HepG2 (cell line): ENCODE measurements around the gene CCT7. TPM values are rescaled to one million over a fixed set of nuclear protein-coding genes. Genes with fewer than 3 reads are reported as not detected.
A peak's percentile ranks its signal among the peaks of the same experiment; 100 is the strongest.

Experiments used
- ATAC-seq: fragments of 200-7000 bp; cut with Tn5 transposase; 3 replicates; pipeline ENCODE4 v1.9.1; 2020; ENCODE audit warnings: mild to moderate bottlenecking, moderate library complexity
- BruUV-seq: library from RNA; stranded (reverse); fragments of 400-500 nt; replicated peaks from 2 replicates; lab custom pipeline; 2021; lab: Mats Ljungman, UMichigan
- CTCF ChIA-PET: fragments of 300-600 bp; formaldehyde crosslinking; extraction: SDS; loops from one replicate; lab custom pipeline; 2021; ENCODE audit warnings: low total read pairs, inconsistent platforms, low intra/inter-chr PET ratio; lab: Yijun Ruan, JAX
- POLR2A ChIA-PET: fragments of 350-600 bp; sonication (Branson Sonifier 250); formaldehyde crosslinking; loops from one replicate; lab custom pipeline; 2020; ENCODE audit warnings: antibody characterized with exemption, inconsistent platforms; lab: Yijun Ruan, JAX
- DNase-seq: peaks from one replicate; pipeline ENCODE4 v3.0.0-alpha.2; 2015; ENCODE audit warnings: low spot score
- FAIRE-seq: peaks from 3 replicates; lab custom pipeline; 2011; peaks lifted over from hg19 to GRCh38; lab: Jason Lieb, UNC
- H2AFZ ChIP-seq: one replicate; pipeline ENCODE4 v1.6.1; 2011; ENCODE audit warnings: low read length, inconsistent platforms
- H3K27ac ChIP-seq: fragments of 300-600 bp; 3 replicates; pipeline ENCODE4 v1.8.0; 2011; ENCODE audit warnings: mixed run types, mild to moderate bottlenecking, mixed read lengths, low read length, inconsistent platforms; ENCODE audit not compliant: insufficient read depth; ENCODE audit errors: extremely low read length
- H3K27me3 ChIP-seq, 2 experiments: fragments of 200-600 bp in 1 of 2; 2 replicates in 1 of 2; 3 replicates in 1 of 2; pipeline versions ENCODE4 v1.6.0 to v1.8.0; 2011; ENCODE audit warnings: low read length in 2 of 2, mild to moderate bottlenecking in 2 of 2, moderate library complexity in 2 of 2, inconsistent platforms in 1 of 2; ENCODE audit not compliant: insufficient read depth in 2 of 2, control insufficient read depth in 1 of 2
- H3K36me3 ChIP-seq, 2 experiments: fragments of 200-600 bp in 1 of 2; replicated peaks in 1 of 2; 2 replicates in 1 of 2; 3 replicates in 1 of 2; pipeline versions ENCODE4 v1.5.1 to v1.8.0; 2011; ENCODE audit warnings: low read length in 2 of 2, inconsistent platforms in 1 of 2; ENCODE audit not compliant: insufficient read depth in 2 of 2, control insufficient read depth in 1 of 2
- H3K4me1 ChIP-seq: 2 replicates; pipeline ENCODE4 v1.5.1; 2012; ENCODE audit warnings: low read length, inconsistent platforms; ENCODE audit not compliant: insufficient read depth
- H3K4me2 ChIP-seq: 2 replicates; pipeline ENCODE4 v1.6.0; 2011; ENCODE audit warnings: low read depth, low read length, inconsistent platforms
- H3K4me3 ChIP-seq, 3 experiments: fragments of 200-600 bp in 1 of 3; sonication (generic), shearing (Covaris generic) in 1 of 3; replicated peaks in 1 of 3; 2 replicates each; pipeline ENCODE4 v1.5.1; 2011 to 2016; ENCODE audit warnings: low read length in 3 of 3, inconsistent platforms in 2 of 3, low read depth in 2 of 3, mild to moderate bottlenecking in 2 of 3, control low read depth in 1 of 3, mixed read lengths in 1 of 3; ENCODE audit not compliant: insufficient read depth in 1 of 3
- H3K79me2 ChIP-seq: one replicate; pipeline ENCODE4 v1.6.1; 2011; ENCODE audit warnings: low read length, inconsistent platforms; ENCODE audit not compliant: insufficient read depth
- H3K9ac ChIP-seq: 2 replicates; pipeline ENCODE4 v1.6.0; 2011; ENCODE audit warnings: mild to moderate bottlenecking, low read depth, low read length, inconsistent platforms; ENCODE audit not compliant: insufficient read depth
- H3K9me3 ChIP-seq: 2 replicates; pipeline ENCODE4 v1.5.1; 2012; ENCODE audit warnings: mild to moderate bottlenecking, low read length
- H4K20me1 ChIP-seq: 2 replicates; pipeline ENCODE4 v1.6.0; 2011; ENCODE audit warnings: inconsistent platforms, mild to moderate bottlenecking, low read length, moderate library complexity; ENCODE audit not compliant: insufficient read depth
- CBX1 ChIP-seq: IDR thresholded peaks from one replicate; pipeline ENCODE4 v1.6.1; 2016; ENCODE audit warnings: antibody characterized with exemption, low read depth
- CENPT ChIP-seq: sonication (generic); formaldehyde crosslinking; IDR thresholded peaks from 2 replicates; pipeline ENCODE4 v1.8.0; 2022; ENCODE audit warnings: low read depth, mild to moderate bottlenecking, moderate library complexity, missing genetic modification reagents
- HOXA7 ChIP-seq: sonication (generic); formaldehyde crosslinking; IDR thresholded peaks from 2 replicates; pipeline ENCODE4 v1.8.1; 2022; ENCODE audit warnings: mild to moderate bottlenecking, missing genetic modification reagents, moderate library complexity
- JUNB ChIP-seq: sonication (generic); formaldehyde crosslinking; IDR thresholded peaks from 2 replicates; pipeline ENCODE4 v1.8.0; 2022; ENCODE audit warnings: missing genetic modification reagents, mild to moderate bottlenecking, borderline replicate concordance
- KLF6 ChIP-seq: IDR thresholded peaks from 2 replicates; pipeline ENCODE4 v1.8.0; 2016; ENCODE audit warnings: missing biosample characterization, missing genetic modification reagents
- SNAI1 ChIP-seq: sonication (generic); formaldehyde crosslinking; IDR thresholded peaks from 2 replicates; pipeline ENCODE4 v1.5.0; 2020; ENCODE audit warnings: mild to moderate bottlenecking, missing genetic modification reagents, borderline replicate concordance
- SP140L ChIP-seq: sonication (generic); formaldehyde crosslinking; IDR thresholded peaks from 2 replicates; pipeline ENCODE4 v1.4.0; 2020; ENCODE audit warnings: missing genetic modification reagents, borderline replicate concordance
- TAF15 ChIP-seq: fragments of 200-400 bp; formaldehyde crosslinking; IDR thresholded peaks from one replicate; pipeline ENCODE4 v1.6.1; 2018; ENCODE audit warnings: mild to moderate bottlenecking, low read depth, low read length; ENCODE audit not compliant: poor library complexity, severe bottlenecking
- ZFP62 ChIP-seq: sonication (generic); formaldehyde crosslinking; IDR thresholded peaks from 2 replicates; pipeline ENCODE4 v1.4.0; 2020; ENCODE audit warnings: missing genetic modification reagents
- ZNF207 ChIP-seq: fragments of 450-650 bp; IDR thresholded peaks from 2 replicates; pipeline ENCODE4 v1.6.1; 2016; ENCODE audit warnings: antibody characterized with exemption, borderline replicate concordance
- ZNF432 ChIP-seq: sonication (generic); formaldehyde crosslinking; IDR thresholded peaks from 2 replicates; pipeline ENCODE4 v1.5.0; 2020; ENCODE audit warnings: missing genetic modification reagents, mild to moderate bottlenecking, borderline replicate concordance
- ZNF451 ChIP-seq: sonication (generic); formaldehyde crosslinking; IDR thresholded peaks from 2 replicates; pipeline ENCODE4 v1.5.0; 2020; ENCODE audit warnings: mild to moderate bottlenecking, missing genetic modification reagents
- ZNF549 ChIP-seq: sonication (generic); formaldehyde crosslinking; IDR thresholded peaks from 2 replicates; pipeline ENCODE4 v1.5.0; 2020; ENCODE audit warnings: missing genetic modification reagents
- ZNF607 ChIP-seq: sonication (generic); formaldehyde crosslinking; IDR thresholded peaks from 2 replicates; pipeline ENCODE4 v1.5.1; 2020; ENCODE audit warnings: missing genetic modification reagents, mild to moderate bottlenecking, borderline replicate concordance
- ZNF615 ChIP-seq: sonication (generic); formaldehyde crosslinking; IDR thresholded peaks from 2 replicates; pipeline ENCODE4 v1.5.0; 2020; ENCODE audit warnings: mild to moderate bottlenecking, missing genetic modification reagents, borderline replicate concordance
- WGBS: methylation state at CpG from one replicate; pipeline ENCODE4 v1.1.6; 2017; ENCODE audit warnings: low lambda C conversion rate; 5-methylcytosine and 5-hydroxymethylcytosine counted together
- in situ Hi-C: cut with HindIII; loops from 2 replicates; pipeline ENCODE4 v1.10.0; 2017; ENCODE audit warnings: low pct_unique_long_range_greater_than_20kb; ENCODE audit not compliant: extremely low pct_ligation_motif_present
- intact Hi-C: fragments of 100-400 bp; cut with micrococcal nuclease; formaldehyde crosslinking; loops from one replicate; pipeline ENCODE4 v1.10.0; 2022; ENCODE audit not compliant: unreplicated experiment
- polyA plus RNA-seq, 8 experiments: library from polyadenylated mRNA; depleted of rRNA in 3 of 8; stranded (reverse) in 7 of 8; unstranded in 1 of 8; fragments of >200 nt; fragmentation: Illumina TruSeq in 4 of 8; extraction: Trizol in 4 of 8; gene quantifications; 2 replicates each; pipeline versions ENCODE4 v1.2.1 to v1.2.3, GENCODE V29; 2011 to 2016; ENCODE audit warnings: low read depth in 4 of 8, missing spikeins in 1 of 8, mixed read lengths in 1 of 8; ENCODE audit not compliant: insufficient read depth in 1 of 8
- total RNA-seq, 5 experiments: library from RNA; depleted of rRNA; stranded (reverse); fragments of >200 nt; fragmentation: Illumina TruSeq; extraction: Trizol; gene quantifications; 2 replicates each; pipeline ENCODE4 v1.2.3, GENCODE V29; 2016; ENCODE audit warnings: low read depth in 1 of 5
- TF ChIP-seq, protein P1 (sequence below), 2 experiments: IDR thresholded peaks; 2 replicates each; pipeline ENCODE4 v1.6.1; 2011 to 2012; ENCODE audit warnings: low read length in 2 of 2, borderline replicate concordance in 1 of 2, low read depth in 1 of 2, mild to moderate bottlenecking in 1 of 2, moderate library complexity in 1 of 2
- TF ChIP-seq, protein P2 (sequence below): sonication (generic); formaldehyde crosslinking; IDR thresholded peaks from 2 replicates; pipeline ENCODE4 v1.8.1; 2023; ENCODE audit warnings: mild to moderate bottlenecking, missing genetic modification reagents, borderline replicate concordance
- TF ChIP-seq, protein P3 (sequence below): fragments of 450-650 bp; IDR thresholded peaks from 2 replicates; pipeline ENCODE4 v1.6.1; 2016
- TF ChIP-seq, protein P4 (sequence below): sonication (generic); formaldehyde crosslinking; conservative IDR thresholded peaks from 2 replicates; pipeline ENCODE4 v1.4.0; 2020; ENCODE audit warnings: missing genetic modification reagents

The CCT7 gene
- total and polyA plus RNA-seq, 2 of the 13 experiments (the other 11 are each of a cell fraction or from before 2014, with no cell fraction given): 347 to 517 TPM

DNA sequence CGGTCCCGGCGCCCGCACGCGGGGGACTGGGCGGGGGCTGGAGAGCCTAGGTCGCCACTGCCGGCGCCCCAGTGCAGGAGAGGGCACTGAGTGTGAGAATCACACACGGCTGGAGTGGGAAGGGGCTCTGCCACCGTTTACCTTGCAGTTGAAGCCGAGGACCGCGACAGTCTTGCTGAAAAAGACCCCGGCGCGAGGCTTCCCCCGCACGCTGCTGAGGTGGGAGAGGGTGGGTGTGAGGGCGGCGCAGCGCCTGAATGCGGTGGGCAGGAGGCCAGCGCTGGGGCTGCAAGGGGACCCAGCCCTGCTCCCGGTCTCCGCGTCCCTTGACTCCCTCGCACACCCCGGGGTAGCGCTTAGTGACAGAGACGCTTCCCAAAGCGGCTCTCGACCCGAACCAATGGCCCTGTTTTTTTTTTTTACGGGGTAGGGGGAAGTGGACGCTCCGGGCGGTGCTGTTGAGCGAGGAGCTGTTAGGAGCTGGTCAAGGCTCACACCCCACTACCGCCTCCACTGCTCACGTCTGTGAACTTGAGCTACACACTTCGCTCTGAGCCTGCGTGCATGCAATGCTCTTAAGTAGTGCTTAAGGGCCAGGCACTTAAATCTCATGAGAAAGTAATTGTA, 30.9 kb upstream of the CCT7 start:
- no peaks in the 10 kb centered on the region for H4K20me1 ChIP-seq
- POLR2A ChIA-PET: interaction anchor here (1.8 kb wide), 1 partner anchor 10 kb away, joined by 9 read pairs; the partner anchor contains the start of gene SMYD5
- ATAC-seq (peak; percentile 11; the same call in 2 of the 3 replicates), DNase-seq (no peak), FAIRE-seq (no peak)
- H3K4me3 ChIP-seq: no peak overlapping the region
- 82% methylated on average over 44 of the region's 44 CpGs for WGBS
- CTCF ChIA-PET: no interaction called here
- H3K27me3 ChIP-seq: peaks cover 0 to 8% of the 10 kb centered on the region in 2 experiments; a peak in 1 of 5 replicates
- peaks cover 45% of the 10 kb centered on the region for H3K4me1 ChIP-seq
- intact Hi-C loops (no loop called here), in situ Hi-C loops (no loop called here)
- no peak overlapping the region for H3K4me2 ChIP-seq
- no peak overlapping the region for H3K9ac ChIP-seq
- H3K27ac ChIP-seq: no peak overlapping the region
- no peaks in the 10 kb centered on the region for H3K9me3 ChIP-seq
- no TSS peak for BruUV-seq
- H3K36me3 ChIP-seq: no peaks in the 10 kb centered on the region
- TF ChIP-seq, protein P1, sequence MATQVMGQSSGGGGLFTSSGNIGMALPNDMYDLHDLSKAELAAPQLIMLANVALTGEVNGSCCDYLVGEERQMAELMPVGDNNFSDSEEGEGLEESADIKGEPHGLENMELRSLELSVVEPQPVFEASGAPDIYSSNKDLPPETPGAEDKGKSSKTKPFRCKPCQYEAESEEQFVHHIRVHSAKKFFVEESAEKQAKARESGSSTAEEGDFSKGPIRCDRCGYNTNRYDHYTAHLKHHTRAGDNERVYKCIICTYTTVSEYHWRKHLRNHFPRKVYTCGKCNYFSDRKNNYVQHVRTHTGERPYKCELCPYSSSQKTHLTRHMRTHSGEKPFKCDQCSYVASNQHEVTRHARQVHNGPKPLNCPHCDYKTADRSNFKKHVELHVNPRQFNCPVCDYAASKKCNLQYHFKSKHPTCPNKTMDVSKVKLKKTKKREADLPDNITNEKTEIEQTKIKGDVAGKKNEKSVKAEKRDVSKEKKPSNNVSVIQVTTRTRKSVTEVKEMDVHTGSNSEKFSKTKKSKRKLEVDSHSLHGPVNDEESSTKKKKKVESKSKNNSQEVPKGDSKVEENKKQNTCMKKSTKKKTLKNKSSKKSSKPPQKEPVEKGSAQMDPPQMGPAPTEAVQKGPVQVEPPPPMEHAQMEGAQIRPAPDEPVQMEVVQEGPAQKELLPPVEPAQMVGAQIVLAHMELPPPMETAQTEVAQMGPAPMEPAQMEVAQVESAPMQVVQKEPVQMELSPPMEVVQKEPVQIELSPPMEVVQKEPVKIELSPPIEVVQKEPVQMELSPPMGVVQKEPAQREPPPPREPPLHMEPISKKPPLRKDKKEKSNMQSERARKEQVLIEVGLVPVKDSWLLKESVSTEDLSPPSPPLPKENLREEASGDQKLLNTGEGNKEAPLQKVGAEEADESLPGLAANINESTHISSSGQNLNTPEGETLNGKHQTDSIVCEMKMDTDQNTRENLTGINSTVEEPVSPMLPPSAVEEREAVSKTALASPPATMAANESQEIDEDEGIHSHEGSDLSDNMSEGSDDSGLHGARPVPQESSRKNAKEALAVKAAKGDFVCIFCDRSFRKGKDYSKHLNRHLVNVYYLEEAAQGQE (IDR thresholded peaks at IDR 0.05; ENCODE audit: borderline replicate concordance in 1 of 2, low read depth in 1 of 2, low read length in 2 of 2): no peak
- TF ChIP-seq ZNF207 (no peak), CBX1 (no peak), ZFP62 (CRISPR knock-in tag) (no peak), CENPT (CRISPR knock-in tag) (no peak), ZNF451 (CRISPR knock-in tag) (no peak), ZNF549 (CRISPR knock-in tag) (no peak), TAF15 (no peak), HOXA7 (CRISPR knock-in tag) (no peak), ZNF432 (no peak), ZNF607 (no peak), JUNB (no peak), SP140L (CRISPR knock-in tag) (no peak), KLF6 (no peak), SNAI1 (no peak), ZNF615 (no peak)
- TF ChIP-seq, protein P2, sequence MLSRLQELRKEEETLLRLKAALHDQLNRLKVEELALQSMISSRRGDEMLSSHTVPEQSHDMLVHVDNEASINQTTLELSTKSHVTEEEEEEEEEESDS (CRISPR knock-in tag): no peak
- TF ChIP-seq, protein P3, sequence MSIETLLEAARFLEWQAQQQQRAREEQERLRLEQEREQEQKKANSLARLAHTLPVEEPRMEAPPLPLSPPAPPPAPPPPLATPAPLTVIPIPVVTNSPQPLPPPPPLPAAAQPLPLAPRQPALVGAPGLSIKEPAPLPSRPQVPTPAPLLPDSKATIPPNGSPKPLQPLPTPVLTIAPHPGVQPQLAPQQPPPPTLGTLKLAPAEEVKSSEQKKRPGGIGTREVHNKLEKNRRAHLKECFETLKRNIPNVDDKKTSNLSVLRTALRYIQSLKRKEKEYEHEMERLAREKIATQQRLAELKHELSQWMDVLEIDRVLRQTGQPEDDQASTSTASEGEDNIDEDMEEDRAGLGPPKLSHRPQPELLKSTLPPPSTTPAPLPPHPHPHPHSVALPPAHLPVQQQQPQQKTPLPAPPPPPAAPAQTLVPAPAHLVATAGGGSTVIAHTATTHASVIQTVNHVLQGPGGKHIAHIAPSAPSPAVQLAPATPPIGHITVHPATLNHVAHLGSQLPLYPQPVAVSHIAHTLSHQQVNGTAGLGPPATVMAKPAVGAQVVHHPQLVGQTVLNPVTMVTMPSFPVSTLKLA: no peak
- TF ChIP-seq, protein P4, sequence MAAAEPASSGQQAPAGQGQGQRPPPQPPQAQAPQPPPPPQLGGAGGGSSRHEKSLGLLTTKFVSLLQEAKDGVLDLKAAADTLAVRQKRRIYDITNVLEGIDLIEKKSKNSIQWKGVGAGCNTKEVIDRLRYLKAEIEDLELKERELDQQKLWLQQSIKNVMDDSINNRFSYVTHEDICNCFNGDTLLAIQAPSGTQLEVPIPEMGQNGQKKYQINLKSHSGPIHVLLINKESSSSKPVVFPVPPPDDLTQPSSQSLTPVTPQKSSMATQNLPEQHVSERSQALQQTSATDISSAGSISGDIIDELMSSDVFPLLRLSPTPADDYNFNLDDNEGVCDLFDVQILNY (CRISPR knock-in tag): no peak
- H2AFZ ChIP-seq: no peak overlapping the region
- H3K79me2 ChIP-seq: no peaks in the 10 kb centered on the region
